Fibroblast of villous mesenchyme (primary cell): ENCODE measurements around the gene GYS2. TPM values are rescaled to one million over a fixed set of nuclear protein-coding genes. Genes with fewer than 3 reads are reported as not detected.
"Not testable (repeated sequence)": the region's sequence is repeated elsewhere in the genome, so short reads cannot be mapped to it uniquely, and the experiment has no call there.

Experiments
- DNase-seq: peaks from one replicate; pipeline ENCODE4 v3.0.0-alpha.2; 2010; ENCODE audit warnings: low read depth
- H3K4me3 ChIP-seq: 2 replicates; pipeline ENCODE4 v1.5.1; 2011; ENCODE audit warnings: low read depth, mild to moderate bottlenecking, low read length
- CTCF ChIP-seq: IDR thresholded peaks from 2 replicates; pipeline ENCODE4 v1.5.1; 2012; ENCODE audit warnings: low read depth, mild to moderate bottlenecking, low read length; ENCODE audit not compliant: insufficient read depth
- total RNA-seq: library from RNA; depleted of rRNA; stranded (reverse); fragments of >200 nt; gene quantifications from 2 replicates; pipeline ENCODE4 v1.2.3, GENCODE V29; 2012

The GYS2 gene
- total RNA-seq, 1 donor, result not detected

DNA sequence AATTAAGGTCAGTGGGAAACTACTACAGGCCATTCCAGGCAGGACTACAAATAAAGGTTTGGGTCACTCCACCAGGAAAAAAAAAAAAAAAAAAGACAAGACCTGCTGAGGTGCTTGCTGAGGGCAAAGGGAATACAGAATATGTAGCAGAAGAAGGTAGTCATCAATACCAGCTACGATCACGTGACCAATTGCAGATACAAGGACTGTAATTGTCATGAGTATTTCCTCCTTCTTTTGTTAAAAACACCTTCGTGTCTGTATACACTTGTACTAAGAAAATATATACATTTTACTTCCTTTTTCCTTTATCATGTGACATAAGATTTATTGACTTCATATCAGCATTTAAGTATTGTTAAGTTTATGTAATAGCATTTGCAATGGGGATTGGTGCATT is 19.2 kb downstream of the GYS2 start:
- H3K4me3 ChIP-seq, result no peak overlapping the region
- DNase-seq, result no peak
- no peak for TF ChIP-seq CTCF

- not testable (repeated sequence) for DNase-seq, H3K4me3 ChIP-seq
Observed at GRCh38 chr12:21584403-21585182, 20.1 kb downstream of the GYS2 start.

GRCh38 chr12:21583587-21583986 is 21.1 kb downstream of the GYS2 start:
- no peak for DNase-seq
- no peak for TF ChIP-seq CTCF
- H3K4me3 ChIP-seq, result no peak overlapping the region

DNA sequence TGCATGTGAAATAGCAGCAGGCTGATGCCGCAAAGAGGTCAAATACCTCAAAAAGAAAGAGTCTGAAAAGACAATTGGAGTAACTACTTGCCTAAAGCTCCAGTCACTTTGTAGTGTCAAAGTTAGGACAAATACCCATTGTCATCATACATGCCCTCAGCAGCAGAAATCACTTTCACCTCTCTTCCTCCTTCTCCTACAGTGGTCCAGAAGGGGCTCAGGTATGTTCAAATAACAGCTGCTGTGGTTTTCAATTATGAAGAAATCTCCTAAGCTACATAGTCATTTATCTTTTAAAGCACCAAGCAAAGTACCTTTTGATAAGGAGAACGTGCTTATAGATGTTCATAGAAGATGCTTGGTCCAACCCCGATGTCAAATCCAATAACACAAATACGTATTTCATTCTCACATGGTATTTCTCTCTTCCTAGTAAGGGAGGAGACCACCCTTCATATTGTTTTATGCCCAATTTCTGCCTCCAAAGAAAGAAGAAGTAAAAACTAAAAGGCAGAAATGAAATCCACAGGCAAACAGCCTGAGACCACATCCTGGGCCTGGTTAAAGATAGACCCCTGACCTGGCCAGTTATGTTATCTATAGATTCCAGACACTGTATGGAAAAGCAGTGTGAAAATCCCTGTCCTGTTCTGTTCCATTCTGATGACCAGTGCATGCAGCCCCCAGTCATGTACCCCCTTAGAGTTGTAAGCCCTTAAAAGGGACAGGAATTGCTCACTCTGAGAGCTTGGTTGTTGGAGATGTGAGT is 23.7 kb downstream of the GYS2 start:
- TF ChIP-seq CTCF, result no peak
- no peak for DNase-seq
- H3K4me3 ChIP-seq, result no peak overlapping the region

- no peak overlapping the region for H3K4me3 ChIP-seq
- TF ChIP-seq CTCF, result no peak
- DNase-seq, result no peak
Observed at GRCh38 chr12:21577516-21577915, 27.1 kb downstream of the GYS2 start.

GRCh38 chr12:21576431-21576830 is 28.2 kb downstream of the GYS2 start:
- DNase-seq, result no peak
- H3K4me3 ChIP-seq, result no peak overlapping the region
- TF ChIP-seq CTCF, result no peak

GRCh38 chr12:21573733-21574358 is 30.8 kb downstream of the GYS2 start:
- H3K4me3 ChIP-seq, result no peak overlapping the region
- no peak for DNase-seq
- no peak for TF ChIP-seq CTCF
